Subcutaneous adipose tissue (tissue), 4 donors: Measurements from ENCODE around the gene FXYD5. TPM values are rescaled to one million over a fixed set of nuclear protein-coding genes. Genes with fewer than 3 reads are reported as not detected.

Source experiments
- total RNA-seq, 4 donors: library from RNA; depleted of rRNA; stranded (reverse); fragments of >200 nt; gene quantifications; one replicate each; pipeline ENCODE4 v1.1.0, GENCODE V29; 2016
- TF ChIP-seq, protein P1 (sequence below): fragments of 450-650 bp; IDR thresholded peaks from one replicate; pipeline ENCODE4 v1.5.1; 2016; ENCODE audit warnings: low read depth, mild to moderate bottlenecking, control low read depth, antibody characterized with exemption, moderate library complexity

FXYD5 gene
- total RNA-seq, 4 donors from 2014 or later = 43.7 to 120 (median 52.4) TPM

DNA sequence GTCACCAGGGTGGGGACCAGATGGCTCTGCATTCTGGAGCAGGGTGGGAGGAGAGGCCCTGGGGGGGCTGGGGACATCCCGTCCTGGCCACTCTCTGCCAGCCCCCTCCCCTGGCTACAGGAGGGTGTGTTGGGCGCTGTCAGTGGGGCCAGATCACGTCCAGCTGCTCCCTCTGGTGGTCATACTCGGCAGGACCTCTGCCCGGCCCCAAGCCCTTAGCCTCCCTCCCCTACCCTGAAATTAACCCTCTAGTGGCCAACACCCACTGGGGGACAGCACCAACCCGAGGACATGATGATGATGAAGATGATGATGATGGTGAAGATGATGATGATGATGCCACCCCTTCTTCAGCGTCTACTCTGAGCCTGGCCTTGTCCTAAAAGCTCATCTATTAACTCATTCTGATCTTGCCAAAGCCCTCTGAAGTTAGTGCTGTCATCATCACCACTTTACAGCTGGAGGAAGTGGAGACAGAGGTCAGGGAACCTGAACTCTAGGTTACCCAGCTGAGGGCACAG lies 19.1 kb upstream of the FXYD5 start:
- TF ChIP-seq, protein P1, sequence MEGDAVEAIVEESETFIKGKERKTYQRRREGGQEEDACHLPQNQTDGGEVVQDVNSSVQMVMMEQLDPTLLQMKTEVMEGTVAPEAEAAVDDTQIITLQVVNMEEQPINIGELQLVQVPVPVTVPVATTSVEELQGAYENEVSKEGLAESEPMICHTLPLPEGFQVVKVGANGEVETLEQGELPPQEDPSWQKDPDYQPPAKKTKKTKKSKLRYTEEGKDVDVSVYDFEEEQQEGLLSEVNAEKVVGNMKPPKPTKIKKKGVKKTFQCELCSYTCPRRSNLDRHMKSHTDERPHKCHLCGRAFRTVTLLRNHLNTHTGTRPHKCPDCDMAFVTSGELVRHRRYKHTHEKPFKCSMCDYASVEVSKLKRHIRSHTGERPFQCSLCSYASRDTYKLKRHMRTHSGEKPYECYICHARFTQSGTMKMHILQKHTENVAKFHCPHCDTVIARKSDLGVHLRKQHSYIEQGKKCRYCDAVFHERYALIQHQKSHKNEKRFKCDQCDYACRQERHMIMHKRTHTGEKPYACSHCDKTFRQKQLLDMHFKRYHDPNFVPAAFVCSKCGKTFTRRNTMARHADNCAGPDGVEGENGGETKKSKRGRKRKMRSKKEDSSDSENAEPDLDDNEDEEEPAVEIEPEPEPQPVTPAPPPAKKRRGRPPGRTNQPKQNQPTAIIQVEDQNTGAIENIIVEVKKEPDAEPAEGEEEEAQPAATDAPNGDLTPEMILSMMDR = no peak

DNA sequence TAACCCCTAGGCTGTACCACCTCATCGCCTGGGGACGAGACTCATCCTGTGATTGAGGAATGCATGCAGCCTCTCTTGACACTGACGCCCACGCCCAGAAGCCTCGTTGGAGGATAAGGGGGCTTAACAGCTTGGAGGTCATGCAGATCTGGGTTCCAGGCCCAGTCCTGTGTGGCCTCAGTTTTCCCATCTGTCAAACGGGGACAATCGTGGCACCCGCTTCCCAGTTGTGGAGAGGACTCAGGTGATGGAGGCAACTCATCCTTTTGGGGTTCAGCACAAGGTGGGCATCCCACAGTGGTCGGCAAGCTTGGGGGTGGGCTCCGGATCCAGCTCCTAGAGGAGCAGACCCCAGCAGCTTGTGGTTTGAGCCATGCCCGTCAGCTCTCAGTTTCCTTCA lies 18.3 kb upstream of the FXYD5 start:
- TF ChIP-seq, protein P1 = no peak

DNA sequence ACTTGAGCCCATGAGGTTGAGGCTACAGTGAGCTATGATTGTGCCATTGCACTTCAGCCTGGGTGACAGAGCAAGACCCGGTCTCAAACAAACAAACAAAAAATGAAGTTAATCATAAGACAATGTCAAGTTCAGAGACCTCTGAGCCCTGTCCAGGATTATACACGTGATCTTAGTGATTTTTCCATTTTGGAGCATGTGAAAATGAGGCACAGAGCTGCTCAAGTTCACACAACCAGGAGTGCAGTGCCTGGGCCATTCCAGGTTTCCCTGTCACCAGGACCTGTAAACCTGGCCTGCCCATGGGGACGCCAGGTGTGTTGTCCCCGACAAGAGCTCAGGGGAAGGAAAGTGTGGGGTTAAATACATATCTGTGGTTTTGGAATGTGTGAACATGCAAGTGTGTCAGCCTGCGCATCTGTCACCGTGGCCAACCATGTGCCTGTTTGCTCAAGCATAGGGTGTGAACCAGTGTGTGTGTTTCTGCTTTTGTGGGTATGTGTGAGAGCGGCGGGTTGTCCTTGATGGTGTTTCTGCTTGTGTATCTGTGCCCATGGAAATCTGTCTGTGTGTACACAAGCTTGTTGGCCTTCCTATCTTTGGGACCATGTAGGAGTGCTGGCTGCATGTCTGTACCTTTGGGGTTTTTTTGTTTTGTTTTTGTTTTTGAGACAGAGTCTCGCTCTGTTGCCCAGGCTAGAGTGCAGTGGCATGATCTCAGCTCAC lies 17.4 kb upstream of the FXYD5 start:
- TF ChIP-seq, protein P1 = no peak

DNA sequence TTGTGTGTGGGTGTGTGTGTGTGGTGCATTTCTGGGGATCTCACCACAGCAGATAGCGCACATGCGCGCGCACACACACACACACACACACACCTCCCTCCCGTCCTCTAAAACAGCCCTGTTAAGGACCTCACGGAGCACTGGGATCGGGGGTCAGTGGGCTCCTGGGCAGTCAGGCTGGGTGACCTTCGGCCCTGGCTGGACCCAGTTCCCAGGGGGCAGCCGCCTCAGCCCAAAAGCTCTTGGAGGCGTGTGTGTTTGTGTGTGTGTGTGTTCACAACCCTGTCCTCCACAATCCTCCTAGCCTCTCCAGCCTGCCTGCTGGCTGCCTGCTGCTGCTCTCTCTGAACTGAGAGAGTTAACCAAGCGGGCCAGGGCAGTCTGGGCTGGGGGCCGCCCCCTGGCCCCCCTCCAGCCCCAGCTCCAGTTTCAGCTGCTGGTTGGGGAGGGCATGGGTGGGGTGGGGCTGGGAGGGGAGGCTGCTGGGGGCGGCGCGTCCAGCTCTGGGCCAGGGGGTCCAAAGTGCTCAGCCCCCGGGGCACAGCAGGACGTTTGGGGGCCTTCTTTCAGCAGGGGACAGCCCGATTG lies 16.1 kb upstream of the FXYD5 start, which contains the start of gene FXYD1:
FXYD1 (plus strand) TSS at position 520 of the 588 bp plus-strand sequence. CDS start 1,256 bp downstream, outside the sequence.
- TF ChIP-seq, protein P1 = no peak

DNA sequence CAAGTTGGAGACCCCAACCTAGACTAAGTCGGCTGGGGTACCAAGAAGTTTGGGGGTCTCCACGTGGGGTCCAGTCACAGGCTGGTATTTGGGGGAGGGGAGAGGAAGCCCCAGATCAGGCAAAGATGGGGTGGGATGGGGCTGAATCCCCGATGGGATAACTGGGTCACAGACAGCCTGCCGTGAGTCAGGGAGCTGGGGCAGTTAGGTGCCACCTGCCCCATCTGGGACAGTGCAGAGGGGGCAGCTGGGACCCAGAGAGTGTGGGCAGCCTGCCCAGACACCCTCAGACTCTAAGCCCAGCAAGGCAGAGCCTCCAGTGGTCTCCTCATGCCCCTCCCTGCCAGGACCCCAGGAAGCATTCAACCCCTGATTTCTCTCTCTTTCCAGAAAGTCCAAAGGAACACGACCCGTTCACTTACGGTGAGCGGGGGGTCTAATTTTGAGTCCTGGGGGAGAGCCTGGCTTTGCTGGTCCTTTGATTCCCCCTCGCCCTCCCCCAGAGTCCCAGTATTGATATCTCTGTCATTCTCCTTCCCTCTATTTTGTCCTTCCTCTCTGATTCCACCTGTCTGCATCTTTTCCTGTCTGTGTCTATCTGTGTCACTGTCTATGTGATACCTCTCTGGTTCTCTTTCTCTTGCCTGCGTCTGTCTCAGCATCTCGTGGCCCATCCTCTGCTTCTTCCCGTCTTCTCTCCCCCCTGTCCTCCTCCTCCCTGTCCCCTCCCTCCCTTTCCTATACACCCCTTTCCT lies 14.2 kb upstream of the FXYD5 start:
- TF ChIP-seq, protein P1 = no peak

DNA sequence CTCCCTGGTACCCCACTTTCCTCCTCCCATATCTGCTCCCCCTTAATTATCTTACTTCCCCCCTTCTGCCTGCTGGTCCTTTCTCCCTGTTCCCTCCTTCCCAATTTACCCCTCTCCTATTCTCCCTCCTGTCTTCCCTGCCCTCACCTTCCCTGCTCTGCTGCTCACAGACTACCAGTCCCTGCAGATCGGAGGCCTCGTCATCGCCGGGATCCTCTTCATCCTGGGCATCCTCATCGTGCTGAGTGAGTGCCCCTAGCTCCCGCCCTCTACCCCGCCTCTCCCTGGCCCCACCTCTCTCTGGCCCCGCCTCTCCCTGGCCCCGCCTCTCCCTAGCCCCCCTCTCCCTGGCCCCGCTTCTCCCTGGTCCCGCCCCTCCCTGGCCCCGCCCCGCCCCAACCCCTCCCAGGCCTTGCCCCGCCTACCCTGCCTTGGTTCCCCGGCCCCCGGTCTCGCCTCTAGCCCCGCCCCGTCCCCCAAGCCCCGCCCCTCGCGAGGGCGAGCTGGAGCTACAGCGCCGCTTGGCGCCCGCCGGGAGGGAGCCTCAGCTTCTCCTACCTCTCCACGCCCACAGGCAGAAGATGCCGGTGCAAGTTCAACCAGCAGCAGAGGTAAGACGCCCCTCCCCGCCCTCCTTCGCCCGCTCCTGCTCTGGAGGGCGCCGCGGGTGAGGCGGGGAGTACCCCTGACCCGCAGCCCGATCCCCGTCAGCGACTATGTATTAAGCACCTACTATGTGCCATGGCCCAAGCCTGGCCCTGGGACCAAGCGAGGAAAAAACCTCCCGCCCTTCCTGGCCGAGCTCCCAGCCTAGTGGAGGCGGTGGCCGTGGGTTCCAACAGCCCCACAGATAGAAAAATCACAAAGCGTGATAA lies 13.3 kb upstream of the FXYD5 start:
- TF ChIP-seq, protein P1 = no peak
